GM19463 (cell line): ENCODE data around the gene TTI1.
"Not testable (repeated sequence)": the region's sequence is repeated elsewhere in the genome, so short reads cannot be mapped to it uniquely, and the experiment has no call there.

Experiments used
- ATAC-seq: cut with Tn5 transposase; IDR thresholded peaks from one replicate; pipeline ENCODE4 v1.9.1; 2021; ENCODE audit warnings: mild to moderate bottlenecking, moderate library complexity; ENCODE audit not compliant: unreplicated experiment

TTI1 gene

GRCh38 chr20:38012332-38012731, 20.9 kb downstream of the TTI1 start:
- no peak for ATAC-seq

- ATAC-seq: no peak
Observed at GRCh38 chr20:38011696-38012095, 21.6 kb downstream of the TTI1 start.

- not testable (repeated sequence) for ATAC-seq
Observed at GRCh38 chr20:38009416-38009815, 23.8 kb downstream of the TTI1 start.

GRCh38 chr20:38008233-38008944, 24.9 kb downstream of the TTI1 start:
- no peak for ATAC-seq

- no peak for ATAC-seq
Observed at GRCh38 chr20:38007526-38007925, 25.7 kb downstream of the TTI1 start.

GRCh38 chr20:38005903-38006302, 27.4 kb downstream of the TTI1 start:
- ATAC-seq: no peak

- ATAC-seq: no peak
Observed at GRCh38 chr20:38004416-38004815, 28.8 kb downstream of the TTI1 start.

GRCh38 chr20:38002422-38002821, 30.8 kb downstream of the TTI1 start:
- ATAC-seq: no peak

GRCh38 chr20:38001981-38002380, 31.3 kb downstream of the TTI1 start:
- no peak for ATAC-seq

- ATAC-seq: no peak
Observed at GRCh38 chr20:38001173-38001875, 31.9 kb downstream of the TTI1 start.

GRCh38 chr20:38000293-38000692, 33.0 kb downstream of the TTI1 start:
- ATAC-seq: no peak

GRCh38 chr20:37999526-38000263, 33.6 kb downstream of the TTI1 start:
- no peak for ATAC-seq

GRCh38 chr20:37997516-37997915, 35.7 kb downstream of the TTI1 start:
- ATAC-seq: no peak

- no peak for ATAC-seq
Observed at GRCh38 chr20:37995856-37996605, 37.2 kb downstream of the TTI1 start.

- no peak for ATAC-seq
Observed at GRCh38 chr20:37994512-37994911, 38.7 kb downstream of the TTI1 start.

- no peak for ATAC-seq
Observed at GRCh38 chr20:37992802-37993409, 40.4 kb downstream of the TTI1 start.

GRCh38 chr20:37991908-37992307, 41.3 kb downstream of the TTI1 start:
- ATAC-seq: no peak

GRCh38 chr20:37991157-37991866, 41.9 kb downstream of the TTI1 start:
- ATAC-seq: no peak

- peak; percentile 95 for ATAC-seq
Observed at GRCh38 chr20:37990571-37991151, 42.6 kb downstream of the TTI1 start.
